Gastroesophageal sphincter (tissue), 4 donors: ENCODE results near the gene ZDHHC16. TPM values are rescaled to one million over a fixed set of nuclear protein-coding genes. Genes with fewer than 3 reads are reported as not detected.

Experiments
- ATAC-seq: fragments of 150-250 bp; one replicate; pipeline ENCODE4 v1.9.1; 2016; ENCODE audit warnings: mild to moderate bottlenecking, moderate library complexity
- H3K27ac ChIP-seq, 4 donors: fragments of 200-600 bp; sonication (generic) in 3 of 4; 1 replicate in 3 of 4; 2 replicates in 1 of 4; pipeline ENCODE4 v1.5.1; 2016 to 2019
- H3K27me3 ChIP-seq: fragments of 200-600 bp; sonication (generic); one replicate; pipeline ENCODE4 v1.5.1; 2019
- H3K36me3 ChIP-seq, 2 donors: fragments of 200-600 bp; sonication (generic); one replicate each; pipeline ENCODE4 v1.5.1; 2019; ENCODE audit warnings: control low read depth in 1 of 2
- H3K4me1 ChIP-seq, 3 donors: fragments of 200-600 bp; sonication (generic); 1 replicate in 2 of 3; 2 replicates in 1 of 3; pipeline ENCODE4 v1.5.1; 2016 to 2019; ENCODE audit warnings: control low read depth in 2 of 3
- H3K4me3 ChIP-seq, 2 donors: fragments of 200-600 bp; sonication (generic); one replicate each; pipeline ENCODE4 v1.5.1; 2019; ENCODE audit warnings: mild to moderate bottlenecking in 1 of 2, moderate library complexity in 1 of 2
- H3K9me3 ChIP-seq, 3 donors: fragments of 200-600 bp; sonication (generic); one replicate each; pipeline ENCODE4 v1.5.1; 2017 to 2019; ENCODE audit warnings: control low read depth in 2 of 3
- CTCF ChIP-seq, 4 experiments: fragments of 200-600 bp in 2 of 4; fragments of 450-650 bp in 2 of 4; sonication (generic) in 1 of 4; IDR thresholded peaks; one replicate each; pipeline ENCODE4 v1.5.1; 2017 to 2019; ENCODE audit warnings: antibody characterized with exemption in 4 of 4, mild to moderate bottlenecking in 2 of 4, moderate library complexity in 2 of 4
- EP300 ChIP-seq: sonication (generic); formaldehyde crosslinking; IDR thresholded peaks from one replicate; pipeline ENCODE4 v1.6.1; 2017; ENCODE audit warnings: antibody characterized with exemption, mild to moderate bottlenecking
- POLR2A ChIP-seq, 2 donors: fragments of 450-650 bp; IDR thresholded peaks; one replicate each; pipeline ENCODE4 v1.6.1; 2017; ENCODE audit warnings: antibody characterized with exemption in 2 of 2, mild to moderate bottlenecking in 2 of 2, moderate library complexity in 1 of 2
- POLR2AphosphoS5 ChIP-seq: sonication (generic); formaldehyde crosslinking; IDR thresholded peaks from one replicate; pipeline ENCODE4 v1.6.1; 2017; ENCODE audit warnings: antibody characterized with exemption
- WGBS, 2 donors: methylation state at CpG; one replicate each; pipeline ENCODE4 v1.1.5; 2018; ENCODE audit warnings: low coverage in 1 of 2; 5-methylcytosine and 5-hydroxymethylcytosine counted together
- total RNA-seq, 4 donors: library from RNA; depleted of rRNA; stranded (reverse); fragments of >200 nt; gene quantifications; one replicate each; pipeline ENCODE4 v1.1.0, GENCODE V29; 2016

Gene ZDHHC16
- total RNA-seq, 4 donors from 2014 or later, result 22.3 to 31.6 (median 25.3) TPM

GRCh38 chr10:97485647-97486281 is 39.8 kb downstream of the ZDHHC16 start:
- Histone ChIP-seq H3K27ac (no peak overlapping the region), H3K36me3 (peaks cover 0 to 40% of the 10 kb centered on the region in 2 donors), H3K27me3 (no peaks in the 10 kb centered on the region), H3K9me3 (no peaks in the 10 kb centered on the region), H3K4me1 (peaks cover 0 to 62% (median 0%) of the 10 kb centered on the region in 3 donors), H3K4me3 (no peak overlapping the region)
- ATAC-seq, result no peak
- 79 to 81% methylated on average over 2 to 3 of the region's 4 CpGs for WGBS, 2 donors
- TF ChIP-seq CTCF (IDR thresholded peaks at IDR 0.05), result no peak
- TF ChIP-seq POLR2AphosphoS5, result no peak
- TF ChIP-seq POLR2A (IDR thresholded peaks at IDR 0.05), result no peak
- TF ChIP-seq EP300, result no peak

GRCh38 chr10:97490592-97490991 is 44.6 kb downstream of the ZDHHC16 start:
- Histone ChIP-seq H3K4me1 (peaks cover 0 to 85% (median 9%) of the 10 kb centered on the region in 3 donors), H3K27ac (peak overlapping the region in 3 of 4 donors; percentile 15 to 51 (median 40)), H3K4me3 (no peak overlapping the region), H3K9me3 (no peaks in the 10 kb centered on the region), H3K36me3 (peaks cover 0 to 4% of the 10 kb centered on the region in 2 donors), H3K27me3 (no peaks in the 10 kb centered on the region)
- peak; percentile 37 for ATAC-seq
- TF ChIP-seq CTCF (IDR thresholded peaks at IDR 0.05) (no peak), POLR2A (IDR thresholded peaks at IDR 0.05) (no peak), POLR2AphosphoS5 (no peak), EP300 (no peak)
- WGBS, 2 donors, result 50 to 63% methylated on average over 2 of the region's 2 CpGs

- ATAC-seq, result no peak
- peaks cover 0 to 77% (median 15%) of the 10 kb centered on the region in 3 donors for H3K4me1 ChIP-seq
- WGBS, 2 donors, result 24 to 30% methylated on average over 2 of the region's 2 CpGs
- no peaks in the 10 kb centered on the region for H3K36me3 ChIP-seq
- H3K4me3 ChIP-seq, result no peak overlapping the region
- TF ChIP-seq CTCF (IDR thresholded peaks at IDR 0.05) (no peak), EP300 (no peak)
- peak overlapping the region in 3 of 4 donors; percentile 3 to 21 (median 9) for H3K27ac ChIP-seq
- H3K27me3 ChIP-seq, result no peaks in the 10 kb centered on the region
- H3K9me3 ChIP-seq, result no peaks in the 10 kb centered on the region
Measured at GRCh38 chr10:97494151-97494550, 48.2 kb downstream of the ZDHHC16 start.

- 24 to 39% methylated on average over 5 to 7 of the region's 7 CpGs for WGBS, 2 donors
- Histone ChIP-seq H3K27ac (peak overlapping the region in 3 of 4 donors; percentile 9 to 56 (median 41)), H3K36me3 (no peaks in the 10 kb centered on the region), H3K4me3 (no peak overlapping the region), H3K9me3 (no peaks in the 10 kb centered on the region), H3K4me1 (peaks cover 0 to 76% (median 15%) of the 10 kb centered on the region in 3 donors), H3K27me3 (no peaks in the 10 kb centered on the region)
- ATAC-seq, result no peak
- TF ChIP-seq CTCF (IDR thresholded peaks at IDR 0.05) (no peak), POLR2A (IDR thresholded peaks at IDR 0.05) (no peak), POLR2AphosphoS5 (no peak), EP300 (no peak)
Measured at GRCh38 chr10:97494863-97495506, 49.0 kb downstream of the ZDHHC16 start.
